Stimulated activated CD4-positive, alpha-beta T cell treated with anti-CD3 and anti-CD28 coated beads, Interleukin-12 subunit alpha, Interleukin-12 subunit beta, amount 100 ng/mL, for 4 hours (primary cell): ENCODE measurements around the gene RAB7A.
A peak's percentile ranks its signal among the peaks of the same experiment; 100 is the strongest.
"Not testable (repeated sequence)": the region's sequence is repeated elsewhere in the genome, so short reads cannot be mapped to it uniquely, and the experiment has no call there.

Source experiments
- DNase-seq: peaks from one replicate; pipeline ENCODE4 v3.0.0-alpha.2; 2020

The RAB7A gene

DNA sequence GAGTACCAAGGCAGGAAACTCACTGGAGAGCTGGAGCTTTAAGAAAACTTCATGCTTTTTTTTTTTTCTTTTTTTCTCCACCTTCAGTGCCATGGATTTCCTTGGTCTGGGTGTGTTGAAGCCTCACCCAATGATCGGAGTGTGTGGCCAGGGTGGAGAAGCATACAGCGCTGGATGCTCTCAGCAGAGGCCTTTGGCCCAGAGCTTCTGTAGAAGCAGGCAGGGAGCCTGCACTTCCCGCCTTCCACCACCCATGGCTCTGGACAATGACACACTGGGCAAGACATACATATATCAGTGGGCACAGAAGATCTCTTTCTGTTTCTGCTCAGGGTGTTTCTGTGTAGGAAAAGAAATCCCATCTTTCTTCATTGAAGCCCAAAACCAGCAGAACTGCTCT, 97.6 kb downstream of the RAB7A start:
- no peak for DNase-seq

DNA sequence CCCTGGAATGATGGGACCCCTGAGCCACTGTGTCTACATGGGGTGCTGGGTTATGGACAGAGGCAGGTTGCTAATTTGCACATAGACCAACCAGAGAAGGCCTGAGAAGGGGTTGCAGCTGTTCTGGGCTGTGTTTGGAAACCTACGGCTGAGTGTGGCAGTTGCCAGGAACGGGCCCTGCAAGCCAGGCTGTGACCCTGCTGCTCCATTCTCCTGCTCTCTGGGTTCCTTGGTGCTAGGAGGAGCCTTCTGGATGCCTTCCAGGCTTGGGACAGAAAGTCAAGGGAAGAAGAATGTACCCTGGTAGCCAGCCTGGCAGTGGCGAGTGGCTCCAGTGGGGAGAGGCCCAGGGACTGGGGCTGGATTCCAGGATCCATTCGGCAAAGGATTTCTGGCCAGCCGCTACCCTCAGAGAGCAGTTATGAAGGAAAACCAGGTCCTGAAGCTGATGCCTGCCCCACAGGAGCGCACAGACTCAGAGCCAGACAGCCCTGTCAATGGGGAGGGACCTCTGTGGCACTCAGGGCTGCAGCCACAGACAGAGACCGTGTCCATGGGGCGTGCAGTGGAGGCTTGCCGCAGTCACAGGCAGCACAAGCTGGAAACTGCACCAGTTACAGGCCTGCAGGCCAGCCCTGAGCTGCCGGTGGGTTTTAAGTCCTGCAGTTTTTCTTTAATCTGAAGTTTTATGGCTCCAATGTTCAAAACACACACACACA, 98.3 kb downstream of the RAB7A start:
- no peak for DNase-seq

DNA sequence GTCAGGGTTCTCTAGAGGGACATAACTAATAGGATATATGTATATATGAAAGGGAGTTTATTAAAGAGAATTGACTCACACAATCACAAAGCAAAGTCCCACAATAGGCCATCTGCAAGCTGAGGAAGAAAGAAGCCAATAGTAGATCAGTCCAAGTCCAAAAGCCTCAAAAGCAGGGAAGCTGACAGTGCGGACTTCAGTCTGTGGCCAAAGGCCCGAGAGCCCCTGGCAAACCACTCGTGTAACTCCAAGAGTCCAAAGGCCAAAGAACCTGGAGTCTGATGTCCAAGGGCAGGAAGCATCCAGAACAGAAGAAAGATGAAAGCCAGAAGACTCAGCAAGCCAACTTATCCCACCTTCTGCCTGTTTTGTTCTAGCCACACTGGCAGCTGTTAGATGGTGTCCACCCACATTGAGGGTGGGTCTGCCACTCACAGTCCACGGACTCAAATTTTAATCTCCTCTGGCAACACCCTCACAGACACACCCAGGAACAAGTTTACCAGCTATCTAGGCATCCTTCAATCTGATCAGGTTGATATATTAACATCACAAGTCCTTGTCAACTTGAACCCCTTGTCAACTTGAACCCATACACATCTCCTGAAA, 99.2 kb downstream of the RAB7A start:
- no peak for DNase-seq

DNA sequence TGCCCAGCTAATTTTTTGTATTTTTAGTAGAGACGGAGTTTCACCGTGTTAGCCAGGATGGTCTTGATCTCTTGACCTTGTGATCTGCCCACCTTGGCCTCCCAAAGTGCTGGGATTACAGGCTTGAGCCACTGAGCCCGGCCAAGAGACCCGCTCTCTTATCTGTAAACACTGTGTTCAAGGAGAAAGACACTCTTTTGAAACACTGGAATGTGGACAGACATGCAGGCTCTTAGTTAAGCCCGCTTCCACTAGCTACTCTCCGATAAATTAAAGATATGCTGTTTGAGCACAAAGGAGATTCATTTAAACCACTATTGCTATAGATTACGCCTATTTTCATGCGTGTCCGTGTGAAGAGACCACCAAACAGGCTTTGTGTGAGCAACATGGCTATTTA, 103.1 kb downstream of the RAB7A start:
- DNase-seq, result not testable (repeated sequence)

DNA sequence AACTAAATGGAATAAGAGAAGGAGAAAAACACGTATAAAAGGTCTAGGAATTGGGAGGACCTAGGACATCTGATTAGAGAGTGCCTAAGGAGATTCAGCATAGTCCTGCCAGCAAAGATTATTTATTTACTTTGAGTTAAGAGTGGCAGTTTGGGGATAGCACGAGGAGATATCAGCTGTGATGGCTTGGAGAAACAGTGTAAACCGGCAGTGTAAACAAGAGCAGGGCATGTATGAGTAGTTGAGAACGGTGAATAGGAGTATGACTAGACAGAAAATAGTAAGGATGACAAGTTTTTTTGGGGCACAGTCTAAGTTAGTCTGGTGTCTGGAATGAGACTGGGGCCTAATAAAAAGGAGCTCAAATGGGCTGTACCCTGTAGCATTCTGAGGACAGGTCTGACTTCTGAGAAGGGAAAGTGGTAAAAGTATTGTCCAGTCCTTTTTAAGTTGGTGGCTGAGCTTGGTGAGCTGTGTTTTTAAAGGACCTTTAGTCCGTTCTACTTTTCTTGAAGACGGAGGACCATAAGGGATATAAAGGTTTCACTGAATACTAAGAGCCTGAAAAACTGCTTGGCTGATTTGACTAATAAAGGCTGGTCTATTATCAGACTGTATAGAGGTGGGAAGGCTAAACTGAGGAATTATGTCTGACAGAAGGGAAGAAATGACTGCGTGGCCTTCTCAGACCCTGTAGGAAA, 104.1 kb downstream of the RAB7A start:
- DNase-seq, result not testable (repeated sequence)

DNA sequence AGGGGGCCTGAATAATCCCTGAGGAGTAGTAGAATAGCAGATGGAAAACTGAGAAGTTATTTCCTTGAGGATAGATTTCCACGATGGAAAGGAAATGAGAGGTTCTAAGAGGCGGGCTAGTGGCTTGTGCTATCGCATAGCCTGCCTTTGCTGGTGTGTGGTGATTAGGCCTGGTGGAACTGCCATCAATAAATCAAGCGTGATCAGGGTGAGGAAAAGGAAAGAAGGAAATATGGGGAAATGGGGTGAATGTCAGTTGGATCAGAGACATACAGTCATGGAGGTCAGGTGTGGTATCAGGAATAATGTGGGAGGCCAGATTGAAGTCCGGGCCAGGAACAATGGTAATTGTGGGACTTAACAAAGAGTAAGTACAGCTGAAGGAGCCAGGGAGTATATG, 104.8 kb downstream of the RAB7A start:
- DNase-seq, result not testable (repeated sequence)

DNA sequence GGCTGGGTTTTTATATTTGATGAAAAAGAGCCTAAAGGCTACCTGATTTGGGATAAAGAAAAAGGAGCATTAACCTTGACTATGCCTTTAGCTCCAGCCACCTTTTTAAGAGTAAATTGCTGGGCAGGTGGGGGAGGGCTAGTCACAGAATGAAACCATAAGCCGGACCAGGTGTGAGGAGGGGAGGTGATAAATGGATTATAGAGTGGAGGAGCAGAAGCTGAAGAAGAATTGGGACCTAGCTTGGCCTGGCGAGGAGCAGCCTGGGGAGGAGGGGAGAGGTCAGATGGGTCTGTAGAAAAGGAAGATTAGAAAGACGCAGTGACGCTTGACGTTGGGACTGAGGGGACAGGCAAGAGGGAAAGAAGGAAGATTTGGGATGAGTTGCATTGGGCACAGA, 107.0 kb downstream of the RAB7A start:
- not testable (repeated sequence) for DNase-seq

DNA sequence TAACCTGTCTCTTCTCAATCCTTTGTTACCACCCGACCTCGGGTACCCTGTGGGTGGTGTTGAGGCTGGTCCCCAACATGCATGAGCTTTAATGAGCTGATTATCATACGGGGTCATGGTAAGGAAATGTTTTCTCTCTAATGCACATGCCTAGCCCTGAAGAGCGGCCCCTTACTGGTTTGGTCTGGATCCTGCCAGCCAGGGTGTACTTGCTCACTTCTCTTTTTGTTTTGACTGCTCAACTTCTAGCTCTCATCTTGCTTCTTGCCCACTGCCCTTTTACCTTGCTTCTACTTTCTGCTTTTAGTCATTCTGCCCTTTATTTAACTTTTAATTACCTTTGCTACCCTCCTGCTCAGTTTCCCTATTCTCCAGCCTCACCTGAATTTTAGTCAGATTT, 109.1 kb downstream of the RAB7A start:
- no peak for DNase-seq

DNA sequence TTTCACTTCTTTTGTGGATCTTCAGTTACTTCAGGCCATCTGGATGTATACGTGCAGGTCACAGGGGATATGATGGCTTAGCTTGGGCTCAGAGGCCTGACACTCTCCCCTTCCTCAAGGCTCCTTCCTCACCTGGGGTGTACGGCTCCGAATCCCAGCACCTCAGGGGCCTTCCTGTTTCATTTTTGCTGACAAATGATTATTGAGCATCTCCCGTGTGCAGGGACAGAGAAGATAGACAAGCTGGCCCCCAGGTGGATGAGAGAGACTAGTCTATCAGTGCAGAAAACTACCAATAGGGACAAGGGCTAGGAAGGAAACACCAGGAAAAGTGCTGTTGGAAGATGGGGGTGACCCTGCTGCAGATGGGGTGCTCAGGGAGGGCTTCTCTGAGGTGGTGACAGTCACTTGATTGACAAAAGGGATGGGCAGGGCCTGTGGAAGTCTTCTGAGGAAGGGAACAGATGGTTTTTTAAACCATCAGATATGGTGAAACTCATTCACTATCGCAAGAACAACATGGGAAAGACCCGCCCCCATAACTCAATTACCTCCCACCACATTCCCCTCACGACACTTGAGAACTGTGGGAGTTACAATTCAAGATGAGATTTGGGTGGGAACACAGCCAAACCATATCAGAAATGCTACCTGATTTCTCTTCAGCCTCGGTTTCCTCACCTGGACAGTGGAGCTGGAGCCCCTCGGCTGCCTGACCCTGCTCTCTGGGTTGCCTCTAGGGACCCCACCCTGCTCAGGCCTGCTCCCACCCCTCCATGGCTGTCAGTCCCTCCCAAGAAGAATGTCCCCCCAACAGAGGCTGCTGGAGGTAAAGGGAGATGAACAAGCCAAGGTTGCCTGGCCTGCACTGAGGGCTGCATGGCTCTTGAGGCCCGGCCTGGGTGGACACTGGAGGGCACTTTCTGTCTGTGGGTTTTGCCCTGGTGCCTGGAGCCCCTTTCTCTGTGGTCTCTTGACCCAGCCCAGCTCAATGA, 116.2 kb downstream of the RAB7A start:
- no peak for DNase-seq

DNA sequence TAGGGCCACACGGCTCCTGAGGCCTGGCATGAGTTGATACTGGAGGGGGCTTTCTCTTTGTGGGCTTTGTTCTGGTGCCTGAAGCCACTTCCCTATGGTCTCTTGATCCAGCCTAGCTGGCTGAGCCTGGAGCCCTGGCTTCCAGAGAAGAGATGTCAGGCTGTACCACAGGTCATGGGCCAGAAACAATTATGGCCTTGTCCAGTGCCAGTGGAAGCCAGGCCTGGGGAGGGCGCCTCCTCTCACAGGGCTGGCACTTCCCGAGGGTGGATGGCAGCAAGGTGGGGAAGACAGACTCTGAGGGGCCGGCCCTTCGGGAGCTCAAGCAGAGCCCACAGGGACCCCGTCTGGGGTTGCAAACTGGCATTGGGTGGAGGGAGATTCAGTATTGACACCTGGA, 118.5 kb downstream of the RAB7A start:
- DNase-seq, result no peak

DNA sequence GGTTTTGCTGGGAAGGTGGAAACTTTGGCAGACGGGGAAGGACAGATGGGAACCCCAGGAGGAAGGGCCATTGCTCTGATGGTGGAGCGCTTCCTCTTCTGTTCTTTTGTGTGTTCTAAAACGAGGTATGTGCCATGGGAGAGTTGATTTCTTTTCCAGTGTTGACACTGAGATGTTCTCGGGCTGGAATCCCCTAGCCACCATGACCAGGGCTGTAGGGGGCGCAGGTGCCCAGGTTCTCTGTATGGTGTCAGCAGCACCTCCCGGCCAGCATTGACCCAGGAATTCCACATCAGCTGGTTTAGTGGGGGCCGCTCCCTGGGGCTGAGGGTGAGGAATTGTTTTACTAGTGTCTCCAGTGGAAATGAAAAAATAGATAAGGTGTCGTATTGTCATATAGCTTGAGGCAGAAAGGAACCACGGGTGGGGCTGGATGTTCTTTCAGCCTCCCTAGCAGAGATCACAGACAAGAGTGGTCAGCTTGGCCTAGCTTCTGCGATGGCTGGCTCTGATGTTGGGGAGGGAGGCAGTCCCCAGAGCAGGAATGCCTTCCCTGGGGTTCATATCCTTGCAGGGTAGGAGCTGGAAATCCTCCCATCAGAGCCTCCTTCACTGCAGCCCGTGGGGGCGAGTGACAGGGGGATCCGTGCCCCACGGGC, 119.3 kb downstream of the RAB7A start:
- DNase-seq, result no peak

DNA sequence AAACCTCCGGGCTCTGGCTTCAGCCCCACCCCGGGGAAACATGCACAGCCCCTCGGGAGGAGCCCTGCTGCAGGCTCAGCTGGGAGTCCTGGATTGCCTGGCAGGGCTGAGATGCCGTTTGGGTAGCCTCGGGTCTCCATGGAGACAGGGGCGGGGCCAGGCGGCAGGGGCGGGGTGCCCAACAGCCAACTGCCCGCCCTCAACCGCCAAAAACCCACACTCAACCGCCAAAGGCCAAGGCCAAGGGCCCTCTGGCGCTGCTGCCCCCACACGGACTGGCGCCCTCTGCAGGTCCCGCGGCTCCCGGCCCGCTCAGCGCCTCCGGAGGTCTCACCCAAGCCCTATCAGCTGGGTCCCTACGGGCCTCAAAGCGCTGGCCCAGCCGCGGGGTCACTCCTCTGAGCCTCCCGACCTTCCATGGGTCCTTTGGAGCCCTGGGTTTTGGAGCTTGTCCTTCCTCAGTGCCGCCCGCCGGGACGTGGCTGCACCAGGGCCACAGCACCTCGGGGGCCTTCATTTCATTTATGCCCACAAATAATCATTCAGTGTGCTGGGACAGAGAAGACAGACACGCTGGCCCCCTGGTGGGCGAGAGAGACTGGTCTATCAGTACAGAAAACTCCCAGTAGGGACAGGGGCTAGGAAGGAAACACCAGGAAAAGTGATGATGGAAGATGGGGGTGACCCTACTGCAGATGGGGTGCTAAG, 119.9 kb downstream of the RAB7A start:
- DNase-seq, result peak; percentile 78

DNA sequence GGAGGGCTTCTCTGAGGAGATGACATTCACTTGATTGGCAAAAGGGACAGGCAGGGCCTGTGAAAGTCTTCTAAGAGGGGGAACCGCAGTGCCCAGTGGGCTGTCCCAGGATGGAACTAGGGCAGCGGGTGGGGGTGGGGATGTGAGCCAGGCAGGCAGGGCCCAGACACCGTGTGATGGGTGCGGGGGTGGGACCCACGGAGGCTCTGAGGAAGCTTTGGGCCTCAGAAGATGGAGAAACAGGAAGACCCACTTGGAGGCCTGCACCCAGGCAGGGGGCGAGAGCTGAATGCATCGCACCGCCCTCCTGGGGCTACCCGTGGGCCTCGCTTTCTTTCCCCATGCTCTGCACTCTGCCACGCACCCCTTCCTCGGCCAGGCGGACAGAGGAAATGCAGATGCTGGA, 120.5 kb downstream of the RAB7A start:
- DNase-seq, result peak; percentile 16

DNA sequence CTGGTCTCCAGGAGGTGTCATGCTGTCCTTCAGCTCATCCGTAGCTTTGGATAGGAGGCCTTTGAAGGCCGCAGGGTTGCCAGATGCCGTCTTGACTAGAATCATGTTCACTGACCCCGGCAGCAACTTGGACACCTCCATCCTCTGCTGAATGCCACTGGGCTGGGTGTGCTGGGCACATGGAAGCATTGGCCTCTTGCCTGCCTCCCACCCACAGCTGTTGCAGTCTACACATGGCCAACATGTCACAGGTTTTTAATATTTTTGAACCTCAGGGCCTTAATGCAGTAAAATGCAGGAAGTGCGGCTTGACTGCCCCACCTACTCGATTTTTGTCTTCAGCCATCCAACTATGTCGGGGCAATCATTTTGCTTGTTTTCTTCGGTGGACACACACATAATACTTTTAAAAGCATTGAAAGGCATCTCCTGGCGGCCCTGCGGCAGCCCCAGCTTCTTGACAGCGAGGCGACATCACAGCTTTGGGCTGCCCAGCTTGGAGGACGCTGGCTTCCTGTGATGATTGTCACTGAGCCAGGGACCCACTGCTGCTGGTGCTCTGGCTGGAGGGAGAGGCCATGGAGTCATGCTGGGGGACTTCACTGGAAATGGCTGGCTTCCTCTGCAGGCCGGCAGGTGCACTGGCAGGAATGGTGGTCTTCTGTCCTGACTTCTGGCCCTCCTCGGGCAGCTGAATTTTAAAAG, 121.8 kb downstream of the RAB7A start:
- DNase-seq, result no peak

DNA sequence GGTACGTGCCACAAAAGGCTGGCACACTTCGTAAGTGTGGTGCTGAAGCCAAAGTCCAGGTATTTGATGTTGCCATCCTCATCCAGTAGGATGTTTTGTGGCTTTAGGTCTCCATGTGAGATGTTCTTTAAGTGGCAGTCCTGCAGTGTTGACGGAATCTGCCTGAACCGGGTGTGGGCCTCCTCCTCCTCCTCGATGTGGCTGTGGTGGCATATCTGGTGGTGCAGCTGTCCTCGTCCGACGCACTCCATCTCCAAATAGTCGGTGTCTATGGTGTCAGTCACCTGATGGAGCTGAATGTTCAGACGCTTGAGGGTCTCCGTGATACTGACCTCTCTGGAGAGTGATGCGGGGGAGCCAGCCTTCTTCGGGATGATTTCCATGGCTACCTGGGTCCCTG, 123.0 kb downstream of the RAB7A start:
- DNase-seq, result no peak

DNA sequence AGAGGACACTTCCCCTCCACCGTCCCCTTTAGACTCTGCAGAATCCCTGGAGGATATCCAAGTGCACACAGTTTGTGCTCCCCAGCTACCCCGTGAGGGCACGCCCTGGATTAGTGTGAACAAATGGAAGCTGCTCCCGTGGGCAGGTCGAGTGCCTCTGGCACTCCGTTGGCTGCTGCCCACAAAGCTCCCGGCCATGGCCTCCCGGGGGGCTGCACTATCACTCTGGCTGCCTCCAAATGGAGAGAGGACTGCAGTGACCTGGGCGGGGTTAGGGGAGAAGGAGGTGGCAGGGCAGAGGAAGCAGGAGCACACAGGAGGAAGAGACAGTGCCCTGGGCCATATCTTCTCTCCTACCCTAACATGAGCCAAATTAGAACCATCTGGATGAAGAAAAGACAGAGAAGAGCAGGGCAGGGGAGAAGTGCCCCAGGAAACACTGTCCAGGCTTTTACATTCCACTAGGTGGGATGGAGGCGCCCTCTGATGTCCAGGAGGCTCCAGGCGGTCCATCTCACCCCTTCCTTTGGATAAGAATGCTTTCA, 124.0 kb downstream of the RAB7A start:
- DNase-seq, result no peak

DNA sequence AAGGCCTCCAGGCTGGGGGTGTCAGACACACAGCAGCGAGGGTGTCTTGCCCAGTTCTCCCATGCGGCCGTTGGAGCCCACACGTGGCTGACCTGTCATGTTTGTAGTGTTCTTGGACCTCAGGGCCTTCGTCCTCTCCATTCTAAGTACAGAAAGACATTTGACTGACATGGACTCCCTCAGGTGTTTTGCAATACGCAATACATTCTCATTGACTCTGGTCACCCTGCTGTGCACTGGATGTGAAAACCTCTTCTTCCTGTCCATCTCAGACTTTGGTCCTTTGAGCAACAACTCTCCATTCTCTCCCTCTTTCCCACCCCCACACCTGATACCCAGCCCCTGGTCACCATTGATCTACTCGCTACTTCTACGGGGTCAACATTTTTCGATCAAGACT, 124.6 kb downstream of the RAB7A start:
- DNase-seq, result no peak

DNA sequence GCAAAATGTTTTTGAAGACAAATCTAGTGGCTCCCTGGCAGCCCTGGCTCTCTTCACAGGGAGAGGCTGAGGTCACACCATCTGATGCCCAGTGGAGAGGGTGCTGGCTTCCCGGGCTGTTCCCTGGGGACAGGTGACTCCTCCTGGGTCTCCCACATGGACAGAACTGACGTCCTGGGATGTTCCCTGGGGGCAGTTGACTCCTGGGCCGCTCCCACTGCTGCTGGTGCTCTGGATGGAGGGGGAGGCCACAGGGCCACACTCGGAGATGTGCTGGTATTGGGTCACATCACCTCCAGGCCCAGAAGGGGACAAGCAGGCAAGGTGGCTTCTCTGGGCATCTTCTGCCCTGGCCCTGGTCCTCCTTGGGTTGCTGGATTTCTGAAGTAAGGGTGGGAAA, 125.6 kb downstream of the RAB7A start:
- DNase-seq, result no peak

DNA sequence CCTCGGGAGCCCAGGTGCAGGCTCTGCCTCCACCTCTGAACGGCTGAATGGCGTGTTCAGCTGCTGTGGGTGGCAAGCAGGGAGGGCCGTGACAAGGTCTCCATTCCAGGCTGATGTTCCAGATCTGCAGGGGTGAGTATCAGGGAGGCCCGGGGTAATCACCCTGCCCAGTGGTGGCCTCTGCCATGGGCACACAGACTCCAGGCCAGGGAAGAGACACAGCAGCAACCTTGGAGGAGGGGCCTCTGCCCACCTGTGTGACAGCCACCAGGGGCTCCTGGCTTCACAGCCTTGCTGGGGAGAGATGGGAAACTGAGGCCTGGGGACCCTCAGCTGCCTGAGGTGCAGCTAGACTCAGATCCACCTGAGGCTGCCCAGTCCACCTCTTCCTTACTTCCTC, 127.8 kb downstream of the RAB7A start:
- no peak for DNase-seq

DNA sequence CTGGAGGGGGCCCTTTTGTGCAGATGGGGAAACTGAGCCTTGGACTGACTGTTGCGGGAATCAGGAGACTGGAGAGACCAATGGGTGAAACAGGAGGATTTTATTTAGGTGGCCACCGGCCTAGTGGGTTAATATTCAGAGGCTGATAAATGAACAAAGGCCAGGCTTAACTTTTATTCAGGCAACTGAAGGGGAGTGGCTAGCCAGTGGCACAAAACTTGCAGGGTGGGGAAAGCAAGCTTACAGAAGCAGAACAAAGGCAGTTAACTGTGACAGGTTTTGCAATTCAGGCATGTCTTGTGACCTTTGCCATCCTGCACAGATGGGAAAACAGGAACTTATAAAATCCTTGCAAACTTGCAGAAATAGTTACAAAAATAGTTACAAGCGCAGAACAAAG, 128.5 kb downstream of the RAB7A start:
- DNase-seq, result no peak

DNA sequence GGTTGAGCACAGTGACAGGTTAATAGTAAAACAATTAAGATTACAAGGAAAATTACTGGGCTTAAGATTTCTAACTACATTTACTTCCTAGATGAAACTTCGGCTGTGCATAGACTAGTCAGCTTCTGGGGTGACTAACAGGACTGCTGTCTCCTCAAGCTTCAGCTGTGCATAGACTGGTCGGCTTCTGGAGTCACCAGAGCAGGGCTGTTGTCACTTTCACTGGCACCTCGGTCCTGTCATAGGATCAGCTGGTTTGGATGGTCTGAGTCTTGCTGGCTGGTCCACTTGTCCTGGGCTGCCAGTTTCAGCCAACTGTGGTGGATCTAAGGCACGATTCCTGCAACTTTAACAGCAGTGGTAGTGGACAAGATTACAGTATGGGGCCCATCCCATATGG, 129.6 kb downstream of the RAB7A start:
- no peak for DNase-seq
